Chondrocyte (in vitro differentiated cells): ENCODE results near the gene INSYN2B. TPM values are rescaled to one million over a fixed set of nuclear protein-coding genes. Genes with fewer than 3 reads are reported as not detected.

Experiments used
- DNase-seq: peaks from one replicate; pipeline ENCODE4 v3.0.0; 2021; ENCODE audit warnings: mixed read lengths, low spot score
- H3K27ac Mint-ChIP-seq: one replicate; pipeline ENCODE4 v1.8.0; 2021; ENCODE audit warnings: mild to moderate bottlenecking, moderate library complexity, mixed read lengths; ENCODE audit not compliant: unreplicated experiment
- H3K27me3 Mint-ChIP-seq: 2 replicates; pipeline ENCODE4 v1.8.0; 2021; ENCODE audit warnings: low read depth, mixed read lengths
- H3K36me3 Mint-ChIP-seq: 2 replicates; pipeline ENCODE4 v1.8.0; 2021; ENCODE audit warnings: low read depth, mixed read lengths
- H3K4me1 Mint-ChIP-seq: 2 replicates; pipeline ENCODE4 v1.8.0; 2021; ENCODE audit warnings: low read depth, mild to moderate bottlenecking, mixed read lengths
- H3K4me3 Mint-ChIP-seq: one replicate; pipeline ENCODE4 v1.8.0; 2021; ENCODE audit warnings: mild to moderate bottlenecking, moderate library complexity, mixed read lengths; ENCODE audit not compliant: unreplicated experiment
- H3K9me3 Mint-ChIP-seq: 2 replicates; pipeline ENCODE4 v1.8.0; 2021; ENCODE audit warnings: low read depth, mixed read lengths
- total RNA-seq: library from RNA; stranded (reverse); gene quantifications from 3 replicates; pipeline ENCODE4 v1.2.1, GENCODE V29; 2021
- TF ChIP-seq, protein P1 (sequence below): fragments of 200-600 bp; sonication (generic); IDR thresholded peaks from 2 replicates; pipeline ENCODE4 v1.5.0; 2021; ENCODE audit warnings: antibody characterized with exemption, mild to moderate bottlenecking, moderate library complexity

INSYN2B gene
- total RNA-seq, 1 donor from 2014 or later, result 0.12 TPM

DNA sequence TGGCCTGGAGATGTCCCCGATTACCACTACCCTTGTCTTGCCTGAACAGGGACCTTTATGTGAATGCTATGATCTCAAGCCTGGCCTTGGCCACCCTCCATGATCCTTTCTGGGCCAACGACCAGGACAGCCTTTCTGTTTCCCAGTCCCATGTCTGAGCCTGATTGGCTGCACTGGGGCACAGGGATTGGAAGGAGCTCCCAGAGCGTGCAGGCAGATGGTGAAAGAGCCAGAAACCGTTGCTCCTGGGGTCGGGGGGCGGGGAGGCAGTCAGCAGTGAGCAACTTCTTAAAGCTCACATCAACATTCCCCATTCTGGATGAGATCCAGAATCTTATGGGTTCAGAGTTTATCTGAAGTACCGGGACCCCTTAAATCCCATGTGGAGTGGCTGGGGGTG is 84.4 kb downstream of the INSYN2B start:
- Mint-ChIP-seq H3K36me3 (no peaks in the 10 kb centered on the region), H3K27ac (no peak overlapping the region), H3K9me3 (no peaks in the 10 kb centered on the region), H3K4me1 (peaks cover 9% of the 10 kb centered on the region), H3K27me3 (no peaks in the 10 kb centered on the region), H3K4me3 (no peak overlapping the region)
- TF ChIP-seq, protein P1, sequence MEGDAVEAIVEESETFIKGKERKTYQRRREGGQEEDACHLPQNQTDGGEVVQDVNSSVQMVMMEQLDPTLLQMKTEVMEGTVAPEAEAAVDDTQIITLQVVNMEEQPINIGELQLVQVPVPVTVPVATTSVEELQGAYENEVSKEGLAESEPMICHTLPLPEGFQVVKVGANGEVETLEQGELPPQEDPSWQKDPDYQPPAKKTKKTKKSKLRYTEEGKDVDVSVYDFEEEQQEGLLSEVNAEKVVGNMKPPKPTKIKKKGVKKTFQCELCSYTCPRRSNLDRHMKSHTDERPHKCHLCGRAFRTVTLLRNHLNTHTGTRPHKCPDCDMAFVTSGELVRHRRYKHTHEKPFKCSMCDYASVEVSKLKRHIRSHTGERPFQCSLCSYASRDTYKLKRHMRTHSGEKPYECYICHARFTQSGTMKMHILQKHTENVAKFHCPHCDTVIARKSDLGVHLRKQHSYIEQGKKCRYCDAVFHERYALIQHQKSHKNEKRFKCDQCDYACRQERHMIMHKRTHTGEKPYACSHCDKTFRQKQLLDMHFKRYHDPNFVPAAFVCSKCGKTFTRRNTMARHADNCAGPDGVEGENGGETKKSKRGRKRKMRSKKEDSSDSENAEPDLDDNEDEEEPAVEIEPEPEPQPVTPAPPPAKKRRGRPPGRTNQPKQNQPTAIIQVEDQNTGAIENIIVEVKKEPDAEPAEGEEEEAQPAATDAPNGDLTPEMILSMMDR, result no peak
- no peak for DNase-seq

DNA sequence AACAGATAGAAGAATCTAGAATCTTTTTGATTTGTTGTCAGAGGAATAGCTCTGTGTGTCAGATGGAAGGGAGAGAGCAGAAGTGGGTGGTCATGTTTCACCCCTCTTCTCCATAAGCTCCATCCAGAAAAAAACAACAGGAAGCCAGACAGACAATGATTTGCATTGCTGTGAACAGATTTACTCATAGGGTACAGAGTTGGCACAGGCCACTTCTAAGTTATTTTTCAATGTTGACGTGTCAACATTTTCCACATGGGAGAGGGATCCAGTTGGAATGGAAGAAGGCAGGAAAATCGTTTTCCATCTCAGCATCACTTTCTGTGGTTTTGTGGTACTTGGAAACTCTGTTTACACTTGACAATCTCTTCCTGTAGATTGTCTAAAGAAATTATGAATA is 86.7 kb downstream of the INSYN2B start:
- no peak for DNase-seq
- Mint-ChIP-seq H3K27ac (no peak overlapping the region), H3K9me3 (no peaks in the 10 kb centered on the region), H3K4me3 (no peak overlapping the region), H3K27me3 (no peaks in the 10 kb centered on the region), H3K4me1 (peaks cover 9% of the 10 kb centered on the region), H3K36me3 (no peaks in the 10 kb centered on the region)
- TF ChIP-seq, protein P1, result no peak

DNA sequence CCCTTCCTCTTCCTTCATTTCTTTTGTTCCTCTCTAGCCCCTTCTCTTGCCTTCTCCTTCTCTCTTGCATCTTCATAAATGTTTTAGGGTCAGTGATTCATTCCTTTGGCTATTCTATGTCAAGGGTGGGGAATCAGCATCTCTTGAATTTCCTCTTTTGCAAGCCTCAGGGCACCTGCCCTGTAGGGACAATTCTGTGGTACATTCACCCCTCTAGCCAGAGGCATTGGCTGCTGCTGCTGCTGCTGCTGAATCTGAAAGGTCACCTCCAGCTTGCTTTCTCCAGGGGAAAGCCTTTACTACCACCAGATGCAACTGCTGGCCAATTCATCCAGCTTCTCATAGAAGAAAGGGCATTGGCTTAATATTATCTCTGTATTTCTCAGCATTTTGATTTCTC is 87.3 kb downstream of the INSYN2B start:
- Mint-ChIP-seq H3K36me3 (no peaks in the 10 kb centered on the region), H3K9me3 (no peaks in the 10 kb centered on the region), H3K4me1 (peaks cover 9% of the 10 kb centered on the region), H3K27me3 (no peaks in the 10 kb centered on the region), H3K4me3 (no peak overlapping the region), H3K27ac (no peak overlapping the region)
- TF ChIP-seq, protein P1, result no peak
- no peak for DNase-seq

DNA sequence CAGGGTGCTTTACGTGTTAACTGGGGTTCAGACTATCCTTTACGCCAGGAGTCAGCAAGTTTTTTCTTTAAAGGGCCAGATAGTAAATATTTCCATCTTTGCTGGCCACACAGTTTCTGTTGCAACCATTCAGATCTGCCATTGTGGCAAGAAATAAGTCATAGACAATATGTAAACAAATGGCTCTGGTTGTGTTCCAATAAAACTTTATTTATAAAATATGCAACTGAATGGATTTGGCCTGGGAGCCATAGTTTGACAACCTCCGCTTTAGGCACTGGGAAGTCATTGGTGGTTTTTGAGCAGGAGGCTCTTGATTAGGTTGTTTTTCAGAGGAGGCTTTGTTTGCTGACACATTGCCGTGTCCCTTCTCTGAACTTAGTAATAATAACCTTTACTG is 90.7 kb downstream of the INSYN2B start:
- Mint-ChIP-seq H3K4me1 (peaks cover 9% of the 10 kb centered on the region), H3K27ac (no peak overlapping the region), H3K27me3 (no peaks in the 10 kb centered on the region), H3K36me3 (no peaks in the 10 kb centered on the region), H3K4me3 (no peak overlapping the region), H3K9me3 (no peaks in the 10 kb centered on the region)
- TF ChIP-seq, protein P1, result no peak
- DNase-seq, result no peak

DNA sequence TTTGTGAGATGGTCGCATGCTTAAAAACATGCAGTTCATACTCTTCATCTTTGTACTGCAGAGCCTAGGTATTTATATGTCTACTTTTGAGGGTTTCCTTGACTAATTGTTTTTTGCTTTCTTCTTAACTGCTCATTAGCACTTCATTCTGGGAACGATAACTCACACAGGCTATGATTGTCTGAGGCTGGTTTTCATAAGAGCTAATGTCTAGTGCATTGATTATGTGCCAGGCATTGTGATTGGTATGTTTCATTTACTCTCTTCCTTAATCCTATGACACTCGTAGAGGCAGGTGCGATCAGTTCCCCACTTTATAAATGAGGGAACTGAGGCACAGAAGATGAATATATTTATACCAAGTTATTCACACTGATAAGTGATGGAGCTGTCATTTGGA is 93.6 kb downstream of the INSYN2B start:
- no peak for DNase-seq
- no peaks in the 10 kb centered on the region for H3K9me3 Mint-ChIP-seq
- H3K36me3 Mint-ChIP-seq, result no peaks in the 10 kb centered on the region
- H3K27ac Mint-ChIP-seq, result no peak overlapping the region
- no peak overlapping the region for H3K4me3 Mint-ChIP-seq
- TF ChIP-seq, protein P1, result no peak
- no peaks in the 10 kb centered on the region for H3K4me1 Mint-ChIP-seq
- no peaks in the 10 kb centered on the region for H3K27me3 Mint-ChIP-seq
